Measurements from ENCODE around the gene RNASEH2C.
"Not testable (repeated sequence)": the region's sequence is repeated elsewhere in the genome, so short reads cannot be mapped to it uniquely, and the experiment has no call there.

The RNASEH2C gene

GRCh38 chr11:65716774-65717405 is 3.7 kb downstream of the RNASEH2C start:
- DNase-seq (ENCODE audit: low read depth): no peak

GRCh38 chr11:65716302-65716701 is 4.3 kb downstream of the RNASEH2C start:
- no peak for DNase-seq (ENCODE audit: low read depth)

- DNase-seq (ENCODE audit: low read depth): no peak
These were observed 6.2 kb downstream of the RNASEH2C start for GRCh38 chr11:65714433-65714832.

- DNase-seq (ENCODE audit: low read depth): no peak
These were observed 7.2 kb downstream of the RNASEH2C start for GRCh38 chr11:65713212-65713969.

- no peak for DNase-seq (ENCODE audit: low read depth)
These were observed 7.9 kb downstream of the RNASEH2C start for GRCh38 chr11:65712633-65713076.

- peak; percentile 92 for DNase-seq (ENCODE audit: low read depth)
These were observed 8.6 kb downstream of the RNASEH2C start, which contains the start of gene KAT5 for GRCh38 chr11:65711785-65712632. TSS of gene KAT5 (plus strand) at chr11:65712252. CDS start at chr11:65712268, 16 bp downstream.

- DNase-seq (ENCODE audit: low read depth): no peak
These were observed 10.2 kb downstream of the RNASEH2C start for GRCh38 chr11:65710421-65710820.

- no peak for DNase-seq (ENCODE audit: low read depth)
These were observed 10.9 kb downstream of the RNASEH2C start for GRCh38 chr11:65709661-65710060.

- no peak for DNase-seq (ENCODE audit: low read depth)
These were observed 12.1 kb downstream of the RNASEH2C start for GRCh38 chr11:65708451-65708850.

- not testable (repeated sequence) for DNase-seq (ENCODE audit: low read depth)
These were observed 13.6 kb downstream of the RNASEH2C start for GRCh38 chr11:65707002-65707401.

- DNase-seq (ENCODE audit: low read depth): not testable (repeated sequence)
These were observed 14.3 kb downstream of the RNASEH2C start for GRCh38 chr11:65706303-65706763.

GRCh38 chr11:65703846-65704245 is 16.8 kb downstream of the RNASEH2C start:
- no peak for DNase-seq (ENCODE audit: low read depth)

GRCh38 chr11:65701686-65702085 is 18.9 kb downstream of the RNASEH2C start:
- DNase-seq (ENCODE audit: low read depth): no peak

- DNase-seq (ENCODE audit: low read depth): no peak
These were observed 20.2 kb downstream of the RNASEH2C start for GRCh38 chr11:65700399-65700798.

GRCh38 chr11:65699306-65699705 is 21.3 kb downstream of the RNASEH2C start:
- DNase-seq (ENCODE audit: low read depth): no peak

GRCh38 chr11:65698205-65698604 is 22.4 kb downstream of the RNASEH2C start:
- DNase-seq (ENCODE audit: low read depth): no peak

GRCh38 chr11:65696802-65697552 is 23.6 kb downstream of the RNASEH2C start:
- no peak for DNase-seq (ENCODE audit: low read depth)

GRCh38 chr11:65695459-65696241 is 24.9 kb downstream of the RNASEH2C start:
- no peak for DNase-seq (ENCODE audit: low read depth)

GRCh38 chr11:65692367-65692766 is 28.2 kb downstream of the RNASEH2C start:
- no peak for DNase-seq (ENCODE audit: low read depth)

GRCh38 chr11:65691847-65692246 is 28.8 kb downstream of the RNASEH2C start:
- DNase-seq (ENCODE audit: low read depth): not testable (repeated sequence)

- DNase-seq (ENCODE audit: low read depth): no peak
These were observed 34.6 kb downstream of the RNASEH2C start for GRCh38 chr11:65685981-65686380.

Measured in non-pigmented ciliary epithelial cell (primary cell).